CD14-positive monocyte (primary cell): ENCODE results near the gene PRSS35. TPM values are rescaled to one million over a fixed set of nuclear protein-coding genes. Genes with fewer than 3 reads are reported as not detected.

ENCODE experiments used
- DNase-seq, 3 donors: peaks; one replicate each; pipeline ENCODE4 v3.0.0-alpha.2; 2011 to 2022
- H2AFZ ChIP-seq: 2 replicates; pipeline ENCODE4 v1.6.0; 2012; ENCODE audit warnings: mild to moderate bottlenecking, low read depth, low read length, inconsistent platforms; ENCODE audit not compliant: insufficient read depth, poor library complexity, severe bottlenecking
- H3K27ac ChIP-seq, 2 donors: 1 replicate in 1 of 2; 2 replicates in 1 of 2; pipeline ENCODE4 v1.5.1; 2012 to 2013; ENCODE audit warnings: low read length in 2 of 2, control low read depth in 1 of 2, inconsistent platforms in 1 of 2, low read depth in 1 of 2, mild to moderate bottlenecking in 1 of 2
- H3K27me3 ChIP-seq, 2 donors: one replicate each; pipeline versions ENCODE4 v1.6.0 to v1.6.1; 2011 to 2013; ENCODE audit warnings: low read length in 2 of 2; ENCODE audit not compliant: control insufficient read depth in 2 of 2, insufficient read depth in 2 of 2
- H3K36me3 ChIP-seq, 2 donors: replicated peaks in 1 of 2; 1 replicate in 1 of 2; 2 replicates in 1 of 2; pipeline versions ENCODE4 v1.5.1 to v1.6.1; 2012 to 2013; ENCODE audit warnings: low read length in 2 of 2, control low read depth in 1 of 2, inconsistent platforms in 1 of 2, mild to moderate bottlenecking in 1 of 2; ENCODE audit not compliant: insufficient read depth in 2 of 2, control insufficient read depth in 1 of 2
- H3K4me1 ChIP-seq, 2 donors: 1 replicate in 1 of 2; 2 replicates in 1 of 2; pipeline versions ENCODE4 v1.5.1 to v1.6.1; 2012 to 2013; ENCODE audit warnings: low read length in 2 of 2, control low read depth in 1 of 2, inconsistent platforms in 1 of 2, mild to moderate bottlenecking in 1 of 2, moderate library complexity in 1 of 2; ENCODE audit not compliant: insufficient read depth in 2 of 2, control insufficient read depth in 1 of 2
- H3K4me2 ChIP-seq: replicated peaks from 2 replicates; pipeline ENCODE3; 2012; ENCODE audit warnings: low read length, moderate library complexity, mild to moderate bottlenecking; ENCODE audit not compliant: poor library complexity, severe bottlenecking; ENCODE audit errors: extremely low read depth
- H3K4me3 ChIP-seq, 3 experiments: fragments of 200-600 bp in 1 of 3; sonication (generic) in 1 of 3; replicated peaks in 1 of 3; 1 replicate in 2 of 3; 2 replicates in 1 of 3; pipeline ENCODE4 v1.5.1; 2011 to 2013; ENCODE audit warnings: low read length in 3 of 3, mild to moderate bottlenecking in 3 of 3, control low read depth in 2 of 3, low read depth in 2 of 3, inconsistent platforms in 1 of 3, moderate library complexity in 1 of 3
- H3K79me2 ChIP-seq: 2 replicates; pipeline ENCODE4 v1.6.0; 2012; ENCODE audit warnings: mild to moderate bottlenecking, control low read depth, inconsistent platforms, low read length, moderate library complexity; ENCODE audit not compliant: insufficient read depth
- H3K9ac ChIP-seq: 2 replicates; pipeline ENCODE4 v1.6.0; 2017; ENCODE audit warnings: low read length, mild to moderate bottlenecking; ENCODE audit not compliant: insufficient read depth, poor library complexity, severe bottlenecking
- H3K9me3 ChIP-seq, 2 donors: replicated peaks in 1 of 2; 1 replicate in 1 of 2; 2 replicates in 1 of 2; pipeline versions ENCODE4 v1.5.1 to v1.6.1; 2012 to 2013; ENCODE audit warnings: low read length in 2 of 2, control low read depth in 1 of 2; ENCODE audit not compliant: control insufficient read depth in 1 of 2, insufficient read depth in 1 of 2
- H4K20me1 ChIP-seq: 2 replicates; pipeline ENCODE4 v1.6.0; 2012; ENCODE audit warnings: mild to moderate bottlenecking, low read length, control low read depth, moderate library complexity; ENCODE audit not compliant: insufficient read depth
- H3K27ac Mint-ChIP-seq, 7 donors: one replicate each; pipeline ENCODE4 v1.8.0; 2020; ENCODE audit warnings: mild to moderate bottlenecking in 7 of 7, mixed read lengths in 7 of 7, moderate library complexity in 6 of 7, inconsistent platforms in 2 of 7
- H3K27me3 Mint-ChIP-seq, 3 donors: one replicate each; pipeline ENCODE4 v1.8.0; 2021 to 2022; ENCODE audit warnings: low read depth in 3 of 3, mild to moderate bottlenecking in 3 of 3, mixed read lengths in 3 of 3, moderate library complexity in 3 of 3, inconsistent platforms in 1 of 3
- H3K36me3 Mint-ChIP-seq, 2 donors: one replicate each; pipeline ENCODE4 v1.8.0; 2020; ENCODE audit warnings: mixed read lengths in 2 of 2, inconsistent platforms in 1 of 2, mild to moderate bottlenecking in 1 of 2
- H3K4me1 Mint-ChIP-seq: one replicate; pipeline ENCODE4 v1.8.0; 2020; ENCODE audit warnings: mild to moderate bottlenecking, mixed read lengths
- H3K4me3 Mint-ChIP-seq, 2 donors: one replicate each; pipeline ENCODE4 v1.8.0; 2020; ENCODE audit warnings: mild to moderate bottlenecking in 2 of 2, mixed read lengths in 2 of 2, moderate library complexity in 1 of 2
- H3K9me3 Mint-ChIP-seq, 7 donors: one replicate each; pipeline ENCODE4 v1.8.0; 2020 to 2022; ENCODE audit warnings: mixed read lengths in 7 of 7, mild to moderate bottlenecking in 6 of 7, moderate library complexity in 6 of 7, inconsistent platforms in 2 of 7
- WGBS: methylation state at CpG from one replicate; pipeline ENCODE4 v1.1.5; 2013; ENCODE audit warnings: missing lambda C conversion rate; ENCODE audit not compliant: insufficient coverage; 5-methylcytosine and 5-hydroxymethylcytosine counted together
- intact Hi-C, 2 donors: fragments of 100-400 bp; cut with micrococcal nuclease; formaldehyde crosslinking; loops; one replicate each; pipeline versions ENCODE4 v1.15.0 to v1.15.1; 2023
- polyA plus RNA-seq, 3 donors: library from polyadenylated mRNA; depleted of rRNA in 1 of 3; unstranded in 2 of 3; stranded (reverse) in 1 of 3; fragments of 300-500 nt in 2 of 3; fragments of >200 nt in 1 of 3; fragmentation: Illumina TruSeq in 2 of 3; gene quantifications; 1 replicate in 2 of 3; 2 replicates in 1 of 3; pipeline ENCODE4 v1.2.3, GENCODE V29; 2012 to 2021
- TF ChIP-seq, protein P1 (sequence below): fragments of 200-600 bp; IDR thresholded peaks from one replicate; pipeline ENCODE4 v1.8.0; 2022; ENCODE audit warnings: antibody characterized with exemption, mild to moderate bottlenecking

Gene PRSS35
- polyA plus RNA-seq, 3 donors, result not detected

DNA sequence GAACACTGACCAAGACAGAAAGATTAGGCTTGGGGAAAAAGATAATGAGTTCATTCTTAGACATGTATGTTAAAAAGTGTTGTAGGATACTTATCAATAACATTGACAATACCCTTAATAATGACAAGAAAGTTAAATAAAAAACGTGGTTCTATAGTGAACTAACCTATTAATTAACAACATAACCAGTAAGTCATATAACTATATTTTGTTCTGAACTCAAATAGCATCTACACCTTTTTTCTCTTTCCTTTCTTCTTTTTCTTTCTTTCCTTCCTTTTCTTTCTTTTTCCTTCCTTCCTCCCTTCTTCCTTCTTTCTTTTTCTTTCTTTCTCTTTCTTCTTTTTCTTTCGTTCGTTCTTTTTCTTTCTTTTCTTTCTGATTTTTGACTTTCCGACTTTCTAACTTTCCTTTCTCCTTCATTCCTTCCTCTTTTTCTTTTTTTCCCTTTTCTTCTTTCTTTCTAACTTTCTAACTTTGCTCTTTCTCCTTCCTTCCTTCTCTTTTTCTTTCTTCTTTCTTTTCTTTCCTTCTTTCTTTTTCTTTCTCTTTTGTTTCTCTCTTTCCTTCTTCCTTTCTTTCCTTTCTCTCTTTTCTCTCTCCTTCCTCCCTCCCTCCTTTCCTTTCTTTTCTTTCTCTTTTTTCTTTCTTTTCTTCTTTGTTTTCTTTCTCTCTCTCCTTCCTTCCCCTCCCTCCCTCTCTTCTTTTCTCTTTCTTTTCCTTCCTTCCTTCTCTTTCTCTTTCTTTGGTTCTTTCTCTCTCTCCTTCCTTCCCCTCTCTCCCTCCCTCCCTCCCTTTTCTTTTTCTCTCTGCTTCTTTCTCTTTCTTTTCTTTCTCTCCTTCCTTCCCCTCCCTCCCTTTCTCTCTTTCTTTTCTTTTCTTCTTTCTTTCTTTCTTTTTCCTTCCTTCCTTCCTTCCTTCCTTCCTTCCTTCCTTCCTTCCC lies 24.6 kb downstream of the PRSS35 start:
- H3K9me3 ChIP-seq, result no peaks in the 10 kb centered on the region
- H3K9ac ChIP-seq, result no peak overlapping the region
- no peaks in the 10 kb centered on the region for H4K20me1 ChIP-seq
- H3K9me3 Mint-ChIP-seq, result peaks cover 0 to 5% (median under 1%) of the 10 kb centered on the region in 7 donors
- no peak overlapping the region for H2AFZ ChIP-seq
- TF ChIP-seq, protein P1, sequence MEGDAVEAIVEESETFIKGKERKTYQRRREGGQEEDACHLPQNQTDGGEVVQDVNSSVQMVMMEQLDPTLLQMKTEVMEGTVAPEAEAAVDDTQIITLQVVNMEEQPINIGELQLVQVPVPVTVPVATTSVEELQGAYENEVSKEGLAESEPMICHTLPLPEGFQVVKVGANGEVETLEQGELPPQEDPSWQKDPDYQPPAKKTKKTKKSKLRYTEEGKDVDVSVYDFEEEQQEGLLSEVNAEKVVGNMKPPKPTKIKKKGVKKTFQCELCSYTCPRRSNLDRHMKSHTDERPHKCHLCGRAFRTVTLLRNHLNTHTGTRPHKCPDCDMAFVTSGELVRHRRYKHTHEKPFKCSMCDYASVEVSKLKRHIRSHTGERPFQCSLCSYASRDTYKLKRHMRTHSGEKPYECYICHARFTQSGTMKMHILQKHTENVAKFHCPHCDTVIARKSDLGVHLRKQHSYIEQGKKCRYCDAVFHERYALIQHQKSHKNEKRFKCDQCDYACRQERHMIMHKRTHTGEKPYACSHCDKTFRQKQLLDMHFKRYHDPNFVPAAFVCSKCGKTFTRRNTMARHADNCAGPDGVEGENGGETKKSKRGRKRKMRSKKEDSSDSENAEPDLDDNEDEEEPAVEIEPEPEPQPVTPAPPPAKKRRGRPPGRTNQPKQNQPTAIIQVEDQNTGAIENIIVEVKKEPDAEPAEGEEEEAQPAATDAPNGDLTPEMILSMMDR, result no peak
- no peak overlapping the region for H3K4me2 ChIP-seq
- H3K27me3 Mint-ChIP-seq, result peaks cover 4 to 8% (median 7%) of the 10 kb centered on the region in 3 donors
- H3K4me1 ChIP-seq, result no peaks in the 10 kb centered on the region
- H3K4me1 Mint-ChIP-seq, result no peaks in the 10 kb centered on the region
- no peak overlapping the region for H3K27ac ChIP-seq
- peak overlapping the region in 1 of 2 donors; percentile 43 for H3K4me3 Mint-ChIP-seq
- no peak for DNase-seq
- H3K4me3 ChIP-seq, result no peak overlapping the region
- H3K79me2 ChIP-seq, result no peaks in the 10 kb centered on the region
- no peaks in the 10 kb centered on the region for H3K36me3 Mint-ChIP-seq
- WGBS, result 100% methylated on average over 3 of the region's 4 CpGs
- peaks cover 0 to 3% of the 10 kb centered on the region in 2 donors for H3K27me3 ChIP-seq
- peak overlapping the region in 2 of 7 donors; percentile 2 to 39 for H3K27ac Mint-ChIP-seq
- intact Hi-C loops, result no loop called here
- no peaks in the 10 kb centered on the region for H3K36me3 ChIP-seq

DNA sequence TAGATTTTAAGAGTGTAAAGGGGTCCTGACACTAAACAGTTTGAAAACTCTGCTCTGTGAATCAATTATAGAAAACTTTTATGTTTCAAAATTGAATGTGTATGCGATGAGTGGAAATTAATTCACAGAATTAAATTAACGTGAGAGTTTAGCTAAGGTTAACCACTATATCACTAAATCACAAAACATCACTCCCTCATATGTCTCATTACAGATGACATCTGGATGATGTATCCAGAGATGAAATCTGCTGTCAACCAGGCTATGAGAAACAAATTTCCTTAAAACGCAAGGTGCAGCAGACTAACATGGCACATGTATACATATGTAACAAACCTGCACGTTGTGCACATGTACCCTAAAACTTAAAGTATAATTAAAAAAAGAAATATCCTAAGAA lies 27.3 kb downstream of the PRSS35 start:
- Histone ChIP-seq H3K9me3 (no peaks in the 10 kb centered on the region), H4K20me1 (no peaks in the 10 kb centered on the region), H3K27ac (no peak overlapping the region), H3K27me3 (peaks cover 0 to 3% of the 10 kb centered on the region in 2 donors), H3K4me2 (no peak overlapping the region), H3K4me1 (no peaks in the 10 kb centered on the region), H3K4me3 (no peak overlapping the region), H3K36me3 (no peaks in the 10 kb centered on the region), H3K79me2 (no peaks in the 10 kb centered on the region), H2AFZ (no peak overlapping the region), H3K9ac (no peak overlapping the region)
- Mint-ChIP-seq H3K27ac (no peak overlapping the region), H3K4me1 (no peaks in the 10 kb centered on the region), H3K27me3 (peaks cover 3 to 5% (median 3%) of the 10 kb centered on the region in 3 donors), H3K36me3 (no peaks in the 10 kb centered on the region), H3K4me3 (no peak overlapping the region), H3K9me3 (peaks cover 0 to 12% (median 10%) of the 10 kb centered on the region in 7 donors)
- no peak for DNase-seq
- WGBS, result no CpG with 5 or more reads among the region's 4 CpGs
- TF ChIP-seq, protein P1, result no peak
- intact Hi-C loops, result no loop called here
